ENCODE results near the gene AFAP1L2.

- TF ChIP-seq CTCF (IDR thresholded peaks at IDR 0.05; ENCODE audit: low read depth, low read length) (no peak), EZH2phosphoT487 (IDR thresholded peaks at IDR 0.05; ENCODE audit: low read depth) (no peak)
These were observed 4.7 kb upstream of the AFAP1L2 start for GRCh38 chr10:114408968-114409444.
